ENCODE results near the gene C4orf33.

DNA sequence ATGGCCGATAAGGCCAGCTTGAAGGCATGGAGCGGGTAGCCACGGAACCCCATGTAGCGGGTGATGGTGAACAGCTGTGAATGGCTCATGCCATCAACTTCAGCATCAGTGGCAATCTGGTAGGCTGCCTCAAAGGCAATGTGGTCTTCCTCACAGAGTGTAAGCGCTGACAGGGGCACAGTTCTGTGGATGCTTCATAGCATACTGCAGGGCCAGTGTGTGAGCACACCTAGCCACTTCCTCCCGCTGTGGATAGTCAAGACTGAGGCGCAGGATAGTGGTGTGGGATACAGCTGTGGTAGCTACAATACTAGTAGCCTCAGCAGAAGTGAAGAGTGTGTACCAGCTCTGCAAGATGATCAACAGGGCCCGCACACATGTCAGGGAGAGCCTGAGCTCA lies 40.5 kb downstream of the C4orf33 start:
- TF ChIP-seq CTCF (IDR thresholded peaks at IDR 0.05) = no peak
- TF ChIP-seq POLR2A (IDR thresholded peaks at IDR 0.05) = no peak
